ENCODE measurements around the gene ABHD13.

The ABHD13 gene

GRCh38 chr13:108249150-108249549, 31.0 kb downstream of the ABHD13 start:
- DNase-seq, result no peak
- H3K9ac ChIP-seq (ENCODE audit: low read length), result no peak overlapping the region
- H3K79me2 ChIP-seq (ENCODE audit: control insufficient read depth, insufficient read depth, low read length, poor library complexity), result no peaks in the 10 kb centered on the region
- H2BK120ac ChIP-seq (ENCODE audit: insufficient read depth, low read length, poor library complexity), result no peak overlapping the region
- no peak overlapping the region for H4K91ac ChIP-seq (ENCODE audit: low read depth, low read length)
- H3K27me3 ChIP-seq (ENCODE audit: insufficient read depth, low read length), result no peaks in the 10 kb centered on the region
- no peak overlapping the region for H2BK5ac ChIP-seq (ENCODE audit: low read depth, low read length, poor library complexity)
- H3K27ac ChIP-seq (ENCODE audit: low read depth, low read length), result no peak overlapping the region
- no peaks in the 10 kb centered on the region for H3K4me1 ChIP-seq (ENCODE audit: control insufficient read depth in 1 of 2, insufficient read depth in 2 of 2, low read length in 2 of 2)
- H4K8ac ChIP-seq (ENCODE audit: low read depth, low read length), result no peak overlapping the region
- no peak overlapping the region for H2BK12ac ChIP-seq (ENCODE audit: low read length)
- no peak overlapping the region for H3K23ac ChIP-seq (ENCODE audit: low read length)
- H3K36me3 ChIP-seq (ENCODE audit: control insufficient read depth in 1 of 2, insufficient read depth in 2 of 2, low read length in 2 of 2), result no peaks in the 10 kb centered on the region
- H3K4ac ChIP-seq (ENCODE audit: low read depth, low read length), result no peak overlapping the region
- H3K9me3 ChIP-seq (ENCODE audit: insufficient read depth, low read depth, low read length), result no peaks in the 10 kb centered on the region
- H3K4me3 ChIP-seq (ENCODE audit: low read depth, low read length), result no peak overlapping the region
- H3K14ac ChIP-seq (ENCODE audit: low read length), result no peak overlapping the region
- no peak overlapping the region for H3K4me2 ChIP-seq (ENCODE audit: low read length)
- no CpG with 5 or more reads among the region's 4 CpGs for WGBS (ENCODE audit: extremely low coverage, insufficient coverage, insufficient read length)
- H2AK5ac ChIP-seq (ENCODE audit: low read length), result no peak overlapping the region
- H4K12ac ChIP-seq (ENCODE audit: low read depth, low read length), result no peak overlapping the region
- H3K79me1 ChIP-seq (ENCODE audit: low read length), result no peaks in the 10 kb centered on the region
- H3K18ac ChIP-seq (ENCODE audit: low read length), result no peak overlapping the region
- no peak overlapping the region for H2AFZ ChIP-seq (ENCODE audit: insufficient read depth, low read length, poor library complexity)

- no peaks in the 10 kb centered on the region for H3K36me3 ChIP-seq (ENCODE audit: control insufficient read depth in 1 of 2, insufficient read depth in 2 of 2, low read length in 2 of 2)
- H3K79me1 ChIP-seq (ENCODE audit: low read length), result no peaks in the 10 kb centered on the region
- H3K79me2 ChIP-seq (ENCODE audit: control insufficient read depth, insufficient read depth, low read length, poor library complexity), result no peaks in the 10 kb centered on the region
- no peak overlapping the region for H3K4ac ChIP-seq (ENCODE audit: low read depth, low read length)
- H3K14ac ChIP-seq (ENCODE audit: low read length), result no peak overlapping the region
- H3K23ac ChIP-seq (ENCODE audit: low read length), result no peak overlapping the region
- no peak overlapping the region for H2BK120ac ChIP-seq (ENCODE audit: insufficient read depth, low read length, poor library complexity)
- no peak overlapping the region for H3K27ac ChIP-seq (ENCODE audit: low read depth, low read length)
- no CpG with 5 or more reads among the region's 2 CpGs for WGBS (ENCODE audit: extremely low coverage, insufficient coverage, insufficient read length)
- no peak for DNase-seq
- H2BK12ac ChIP-seq (ENCODE audit: low read length), result no peak overlapping the region
- H4K12ac ChIP-seq (ENCODE audit: low read depth, low read length), result no peak overlapping the region
- no peaks in the 10 kb centered on the region for H3K9me3 ChIP-seq (ENCODE audit: insufficient read depth, low read depth, low read length)
- no peak overlapping the region for H2BK5ac ChIP-seq (ENCODE audit: low read depth, low read length, poor library complexity)
- no peak overlapping the region for H3K4me3 ChIP-seq (ENCODE audit: low read depth, low read length)
- no peak overlapping the region for H3K9ac ChIP-seq (ENCODE audit: low read length)
- H2AFZ ChIP-seq (ENCODE audit: insufficient read depth, low read length, poor library complexity), result no peak overlapping the region
- no peak overlapping the region for H4K8ac ChIP-seq (ENCODE audit: low read depth, low read length)
- no peak overlapping the region for H3K4me2 ChIP-seq (ENCODE audit: low read length)
- H4K91ac ChIP-seq (ENCODE audit: low read depth, low read length), result no peak overlapping the region
- no peak overlapping the region for H2AK5ac ChIP-seq (ENCODE audit: low read length)
- H3K4me1 ChIP-seq (ENCODE audit: control insufficient read depth in 1 of 2, insufficient read depth in 2 of 2, low read length in 2 of 2), result no peaks in the 10 kb centered on the region
- H3K27me3 ChIP-seq (ENCODE audit: insufficient read depth, low read length), result no peaks in the 10 kb centered on the region
- H3K18ac ChIP-seq (ENCODE audit: low read length), result no peak overlapping the region
These were observed 39.1 kb downstream of the ABHD13 start for GRCh38 chr13:108257248-108257647.

GRCh38 chr13:108263621-108264355, 45.6 kb downstream of the ABHD13 start:
- Histone ChIP-seq H3K23ac (ENCODE audit: low read length) (no peak overlapping the region), H4K91ac (ENCODE audit: low read depth, low read length) (no peak overlapping the region), H3K79me1 (ENCODE audit: low read length) (no peaks in the 10 kb centered on the region), H3K14ac (ENCODE audit: low read length) (no peak overlapping the region), H2BK120ac (ENCODE audit: insufficient read depth, low read length, poor library complexity) (no peak overlapping the region), H2AFZ (ENCODE audit: insufficient read depth, low read length, poor library complexity) (no peak overlapping the region), H3K9me3 (ENCODE audit: insufficient read depth, low read depth, low read length) (no peaks in the 10 kb centered on the region), H3K4me3 (ENCODE audit: low read depth, low read length) (no peak overlapping the region), H3K4me1 (ENCODE audit: control insufficient read depth in 1 of 2, insufficient read depth in 2 of 2, low read length in 2 of 2) (no peaks in the 10 kb centered on the region), H3K18ac (ENCODE audit: low read length) (no peak overlapping the region), H3K4me2 (ENCODE audit: low read length) (no peak overlapping the region), H4K12ac (ENCODE audit: low read depth, low read length) (no peak overlapping the region), H3K4ac (ENCODE audit: low read depth, low read length) (no peak overlapping the region), H4K8ac (ENCODE audit: low read depth, low read length) (no peak overlapping the region), H3K79me2 (ENCODE audit: control insufficient read depth, insufficient read depth, low read length, poor library complexity) (no peaks in the 10 kb centered on the region), H2BK5ac (ENCODE audit: low read depth, low read length, poor library complexity) (no peak overlapping the region), H2BK12ac (ENCODE audit: low read length) (no peak overlapping the region), H3K27me3 (ENCODE audit: insufficient read depth, low read length) (no peaks in the 10 kb centered on the region), H3K27ac (ENCODE audit: low read depth, low read length) (no peak overlapping the region), H3K36me3 (ENCODE audit: control insufficient read depth in 1 of 2, insufficient read depth in 2 of 2, low read length in 2 of 2) (no peaks in the 10 kb centered on the region), H3K9ac (ENCODE audit: low read length) (no peak overlapping the region), H2AK5ac (ENCODE audit: low read length) (no peak overlapping the region)
- no peak for DNase-seq
- no CpG with 5 or more reads among the region's 9 CpGs for WGBS (ENCODE audit: extremely low coverage, insufficient coverage, insufficient read length)

GRCh38 chr13:108266321-108266990, 48.3 kb downstream of the ABHD13 start:
- H2BK120ac ChIP-seq (ENCODE audit: insufficient read depth, low read length, poor library complexity), result no peak overlapping the region
- no peaks in the 10 kb centered on the region for H3K79me2 ChIP-seq (ENCODE audit: control insufficient read depth, insufficient read depth, low read length, poor library complexity)
- H2AK5ac ChIP-seq (ENCODE audit: low read length), result no peak overlapping the region
- H3K14ac ChIP-seq (ENCODE audit: low read length), result no peak overlapping the region
- no peak overlapping the region for H2BK12ac ChIP-seq (ENCODE audit: low read length)
- no peaks in the 10 kb centered on the region for H3K9me3 ChIP-seq (ENCODE audit: insufficient read depth, low read depth, low read length)
- no CpG with 5 or more reads among the region's 10 CpGs for WGBS (ENCODE audit: extremely low coverage, insufficient coverage, insufficient read length)
- no peaks in the 10 kb centered on the region for H3K27me3 ChIP-seq (ENCODE audit: insufficient read depth, low read length)
- no peak for DNase-seq
- no peak overlapping the region for H3K27ac ChIP-seq (ENCODE audit: low read depth, low read length)
- no peak overlapping the region for H3K23ac ChIP-seq (ENCODE audit: low read length)
- H3K36me3 ChIP-seq (ENCODE audit: control insufficient read depth in 1 of 2, insufficient read depth in 2 of 2, low read length in 2 of 2), result no peaks in the 10 kb centered on the region
- H3K4ac ChIP-seq (ENCODE audit: low read depth, low read length), result no peak overlapping the region
- H3K9ac ChIP-seq (ENCODE audit: low read length), result no peak overlapping the region
- no peak overlapping the region for H2AFZ ChIP-seq (ENCODE audit: insufficient read depth, low read length, poor library complexity)
- H4K12ac ChIP-seq (ENCODE audit: low read depth, low read length), result no peak overlapping the region
- no peaks in the 10 kb centered on the region for H3K4me1 ChIP-seq (ENCODE audit: control insufficient read depth in 1 of 2, insufficient read depth in 2 of 2, low read length in 2 of 2)
- H2BK5ac ChIP-seq (ENCODE audit: low read depth, low read length, poor library complexity), result no peak overlapping the region
- H3K4me3 ChIP-seq (ENCODE audit: low read depth, low read length), result no peak overlapping the region
- no peaks in the 10 kb centered on the region for H3K79me1 ChIP-seq (ENCODE audit: low read length)
- no peak overlapping the region for H3K18ac ChIP-seq (ENCODE audit: low read length)
- no peak overlapping the region for H4K8ac ChIP-seq (ENCODE audit: low read depth, low read length)
- H4K91ac ChIP-seq (ENCODE audit: low read depth, low read length), result no peak overlapping the region
- no peak overlapping the region for H3K4me2 ChIP-seq (ENCODE audit: low read length)
